Stimulated activated naive B cell treated with anti-CD40 and anti-IgM and Interleukin-4, amounts not matched to agents 10 μg/mL and 1 μg/mL and 100 μg/mL, for 72 hours (primary cell): ENCODE measurements around the gene PPIB.
A peak's percentile ranks its signal among the peaks of the same experiment; 100 is the strongest.

Experiments used
- ATAC-seq, 2 donors: fragments of 150-1000 bp; cut with Tn5 transposase; replicated peaks; 2 replicates each; pipeline ENCODE4 v1.10.0; 2021; ENCODE audit warnings: moderate library complexity in 1 of 2
- DNase-seq: peaks from one replicate; pipeline ENCODE4 v3.0.0; 2021
- H3K27ac Mint-ChIP-seq: one replicate; pipeline ENCODE4 v1.8.0; 2022; ENCODE audit warnings: mild to moderate bottlenecking, mixed read lengths
- H3K27me3 Mint-ChIP-seq, 2 donors: one replicate each; pipeline ENCODE4 v1.8.0; 2022; ENCODE audit warnings: mixed read lengths in 2 of 2
- H3K36me3 Mint-ChIP-seq, 2 donors: one replicate each; pipeline ENCODE4 v1.8.0; 2022; ENCODE audit warnings: mixed read lengths in 2 of 2, mild to moderate bottlenecking in 1 of 2
- H3K4me1 Mint-ChIP-seq, 2 donors: one replicate each; pipeline ENCODE4 v1.8.0; 2022; ENCODE audit warnings: mixed read lengths in 2 of 2, mild to moderate bottlenecking in 1 of 2
- H3K4me3 Mint-ChIP-seq, 2 donors: one replicate each; pipeline ENCODE4 v1.8.0; 2022; ENCODE audit warnings: mild to moderate bottlenecking in 2 of 2, mixed read lengths in 2 of 2, moderate library complexity in 1 of 2
- H3K9me3 Mint-ChIP-seq, 2 donors: one replicate each; pipeline ENCODE4 v1.8.0; 2022; ENCODE audit warnings: mixed read lengths in 2 of 2, mild to moderate bottlenecking in 1 of 2

Gene PPIB

GRCh38 chr15:64151727-64152506, 10.9 kb downstream of the PPIB start, which contains the start of gene SNX22:
Gene SNX22 (plus strand): TSS chr15:64151731. CDS start chr15:64151776, 45 bp downstream.
- peak; percentile 23 for DNase-seq
- H3K27me3 Mint-ChIP-seq = no peaks in the 10 kb centered on the region
- peaks cover 42 to 57% of the 10 kb centered on the region in 2 donors for H3K4me1 Mint-ChIP-seq
- peak; percentile 4 to 8 for ATAC-seq
- peaks cover 14 to 21% of the 10 kb centered on the region in 2 donors for H3K36me3 Mint-ChIP-seq
- no peaks in the 10 kb centered on the region for H3K9me3 Mint-ChIP-seq
- peak within 1 kb of the TSS; percentile 90 for H3K4me3 Mint-ChIP-seq
- H3K27ac Mint-ChIP-seq = peak within 1 kb of the TSS; percentile 94

DNA sequence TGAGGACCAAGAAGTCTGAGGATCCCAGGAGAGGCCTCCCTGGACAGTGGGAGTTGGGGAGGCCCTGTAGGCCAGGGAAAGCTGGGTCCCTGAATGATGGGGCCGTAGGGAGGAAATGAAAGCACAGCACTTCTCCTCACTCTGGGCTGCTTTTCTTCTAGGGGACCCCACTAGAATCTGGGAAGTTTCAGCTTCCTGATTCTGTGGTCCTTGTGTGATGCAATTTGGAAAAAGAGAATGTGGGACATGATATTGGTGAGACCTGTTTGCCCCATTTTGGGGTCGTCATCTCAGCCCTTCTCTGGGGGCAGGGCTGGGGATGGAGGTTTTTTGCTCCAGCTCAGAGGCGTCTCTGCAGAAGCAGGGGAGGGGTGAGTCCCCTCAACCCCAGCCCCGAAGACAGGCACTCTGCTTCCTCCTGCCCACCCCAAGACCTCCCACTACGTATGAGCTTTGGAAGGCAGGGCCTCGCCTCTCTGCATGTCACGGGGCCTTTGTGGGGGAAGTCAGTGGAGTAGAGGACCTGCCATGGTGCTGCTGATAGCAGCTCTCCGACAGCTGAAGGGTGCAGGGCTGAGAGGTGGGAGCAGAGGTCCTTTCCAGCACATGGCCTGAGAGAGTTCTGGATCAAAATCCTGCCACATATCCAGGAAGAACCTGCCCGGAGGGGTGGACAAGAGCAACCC, 12.8 kb downstream of the PPIB start:
- Mint-ChIP-seq H3K4me3 (peak overlapping the region in 1 of 2 donors; percentile 0), H3K36me3 (peaks cover 7 to 18% of the 10 kb centered on the region in 2 donors), H3K4me1 (peaks cover 34 to 54% of the 10 kb centered on the region in 2 donors), H3K27me3 (no peaks in the 10 kb centered on the region), H3K9me3 (no peaks in the 10 kb centered on the region), H3K27ac (peak overlapping the region; percentile 6)
- DNase-seq (no peak), ATAC-seq (no peak)

- Mint-ChIP-seq H3K27me3 (no peaks in the 10 kb centered on the region), H3K4me3 (peak overlapping the region in 1 of 2 donors; percentile 0), H3K4me1 (peaks cover 39 to 58% of the 10 kb centered on the region in 2 donors), H3K36me3 (peaks cover 13 to 21% of the 10 kb centered on the region in 2 donors), H3K27ac (peak overlapping the region; percentile 6), H3K9me3 (no peaks in the 10 kb centered on the region)
- DNase-seq (no peak), ATAC-seq (no peak)
These were observed 13.4 kb downstream of the PPIB start for GRCh38 chr15:64149424-64149823.

GRCh38 chr15:64148581-64148980, 14.2 kb downstream of the PPIB start:
- H3K9me3 Mint-ChIP-seq = no peaks in the 10 kb centered on the region
- H3K27ac Mint-ChIP-seq = no peak overlapping the region
- no peak overlapping the region for H3K4me3 Mint-ChIP-seq
- no peaks in the 10 kb centered on the region for H3K27me3 Mint-ChIP-seq
- ATAC-seq (no peak), DNase-seq (no peak)
- peaks cover 35 to 55% of the 10 kb centered on the region in 2 donors for H3K4me1 Mint-ChIP-seq
- peaks cover 14 to 20% of the 10 kb centered on the region in 2 donors for H3K36me3 Mint-ChIP-seq

GRCh38 chr15:64148168-64148567, 14.7 kb downstream of the PPIB start:
- ATAC-seq = no peak
- H3K9me3 Mint-ChIP-seq = no peaks in the 10 kb centered on the region
- H3K4me3 Mint-ChIP-seq = no peak overlapping the region
- no peaks in the 10 kb centered on the region for H3K27me3 Mint-ChIP-seq
- no peak for DNase-seq
- peaks cover 34 to 55% of the 10 kb centered on the region in 2 donors for H3K4me1 Mint-ChIP-seq
- H3K27ac Mint-ChIP-seq = peak overlapping the region; percentile 25
- H3K36me3 Mint-ChIP-seq = peaks cover 16 to 21% of the 10 kb centered on the region in 2 donors

DNA sequence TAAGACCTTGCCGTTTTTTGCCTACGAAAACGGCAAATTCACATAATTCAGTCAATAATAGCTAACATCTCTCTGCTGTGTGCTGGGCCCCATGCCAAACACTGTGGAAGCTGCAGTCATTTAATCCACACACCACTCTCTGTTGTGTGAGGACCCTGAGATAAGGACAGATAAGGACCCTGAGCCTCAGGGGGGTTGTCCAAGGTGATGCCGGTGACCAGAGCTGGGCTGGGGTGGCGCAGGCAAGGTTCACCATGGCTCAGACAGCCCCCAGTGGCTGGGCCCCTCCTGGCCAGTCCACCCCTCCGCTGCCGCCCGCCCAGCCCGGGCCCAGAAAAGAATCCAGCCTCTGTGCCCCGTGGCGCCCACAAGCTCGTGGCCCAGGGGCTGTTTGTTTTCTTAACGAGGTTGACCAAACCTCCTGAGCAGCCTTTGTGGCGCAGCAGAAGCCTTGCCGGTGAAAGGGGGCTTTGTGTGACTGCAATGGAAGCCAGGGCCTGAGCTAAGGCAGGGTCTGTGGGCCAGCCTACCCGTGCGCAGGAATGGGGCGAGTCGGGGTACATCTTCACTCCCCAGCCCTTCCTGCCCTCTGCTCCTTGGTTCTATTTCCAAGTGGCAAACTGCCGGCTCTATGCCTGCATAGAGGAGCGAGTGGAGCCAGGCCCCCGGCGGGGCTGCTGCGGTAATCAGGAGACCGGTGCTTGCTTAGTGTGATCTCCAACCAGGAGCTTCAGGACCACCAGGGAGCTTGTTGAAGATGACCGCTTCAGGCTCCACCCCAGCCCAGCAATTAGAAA, 15.7 kb downstream of the PPIB start:
- no peaks in the 10 kb centered on the region for H3K27me3 Mint-ChIP-seq
- H3K4me1 Mint-ChIP-seq = peaks cover 31 to 48% of the 10 kb centered on the region in 2 donors
- no peaks in the 10 kb centered on the region for H3K9me3 Mint-ChIP-seq
- DNase-seq (no peak), ATAC-seq (no peak)
- peak overlapping the region; percentile 51 for H3K27ac Mint-ChIP-seq
- peaks cover 19 to 28% of the 10 kb centered on the region in 2 donors for H3K36me3 Mint-ChIP-seq
- no peak overlapping the region for H3K4me3 Mint-ChIP-seq

DNA sequence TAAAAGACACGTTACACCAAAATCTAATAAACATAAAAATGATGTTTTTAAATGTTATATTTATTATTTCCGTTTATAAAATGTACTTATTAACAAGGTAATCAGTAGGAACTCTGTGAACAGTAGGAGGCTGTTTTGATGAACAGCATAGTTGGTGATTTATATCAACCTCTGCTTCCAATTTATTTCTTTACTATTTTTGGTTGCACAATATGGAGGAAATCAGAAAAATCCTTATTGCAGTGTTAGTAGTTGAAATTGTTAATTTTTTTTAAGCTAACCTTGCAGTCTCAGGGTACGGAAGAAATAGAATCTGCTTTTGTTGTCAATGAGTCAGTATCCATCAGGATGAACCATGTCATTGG, 16.3 kb downstream of the PPIB start:
- Mint-ChIP-seq H3K36me3 (peaks cover 23 to 33% of the 10 kb centered on the region in 2 donors), H3K4me1 (peaks cover 35 to 54% of the 10 kb centered on the region in 2 donors), H3K27me3 (no peaks in the 10 kb centered on the region), H3K4me3 (no peak overlapping the region), H3K9me3 (no peaks in the 10 kb centered on the region), H3K27ac (no peak overlapping the region)
- no peak for ATAC-seq
- DNase-seq = no peak

DNA sequence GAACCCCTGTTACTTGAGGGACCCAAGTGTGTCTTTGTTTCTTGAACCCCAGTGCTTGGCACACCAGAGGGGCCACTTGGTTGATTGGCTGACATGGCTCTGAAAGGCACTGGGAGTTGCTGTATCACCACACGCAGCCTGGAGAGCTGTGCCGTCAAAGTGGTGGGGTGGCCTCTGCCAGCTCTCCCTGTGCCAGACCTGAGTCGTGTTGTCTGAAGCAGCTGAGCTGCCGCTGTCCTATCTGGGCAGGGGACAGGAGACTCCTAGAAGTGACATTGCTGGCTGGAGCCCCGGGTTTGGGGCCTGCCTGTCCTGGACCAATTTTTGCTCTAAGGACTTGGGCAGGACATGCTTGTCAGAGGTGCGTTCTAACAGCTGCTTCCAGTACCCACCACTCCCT, 16.8 kb downstream of the PPIB start:
- Mint-ChIP-seq H3K4me3 (no peak overlapping the region), H3K9me3 (no peaks in the 10 kb centered on the region), H3K36me3 (peaks cover 28 to 37% of the 10 kb centered on the region in 2 donors), H3K27me3 (no peaks in the 10 kb centered on the region), H3K27ac (peak overlapping the region; percentile 87), H3K4me1 (peaks cover 38 to 57% of the 10 kb centered on the region in 2 donors)
- DNase-seq = no peak
- no peak for ATAC-seq

DNA sequence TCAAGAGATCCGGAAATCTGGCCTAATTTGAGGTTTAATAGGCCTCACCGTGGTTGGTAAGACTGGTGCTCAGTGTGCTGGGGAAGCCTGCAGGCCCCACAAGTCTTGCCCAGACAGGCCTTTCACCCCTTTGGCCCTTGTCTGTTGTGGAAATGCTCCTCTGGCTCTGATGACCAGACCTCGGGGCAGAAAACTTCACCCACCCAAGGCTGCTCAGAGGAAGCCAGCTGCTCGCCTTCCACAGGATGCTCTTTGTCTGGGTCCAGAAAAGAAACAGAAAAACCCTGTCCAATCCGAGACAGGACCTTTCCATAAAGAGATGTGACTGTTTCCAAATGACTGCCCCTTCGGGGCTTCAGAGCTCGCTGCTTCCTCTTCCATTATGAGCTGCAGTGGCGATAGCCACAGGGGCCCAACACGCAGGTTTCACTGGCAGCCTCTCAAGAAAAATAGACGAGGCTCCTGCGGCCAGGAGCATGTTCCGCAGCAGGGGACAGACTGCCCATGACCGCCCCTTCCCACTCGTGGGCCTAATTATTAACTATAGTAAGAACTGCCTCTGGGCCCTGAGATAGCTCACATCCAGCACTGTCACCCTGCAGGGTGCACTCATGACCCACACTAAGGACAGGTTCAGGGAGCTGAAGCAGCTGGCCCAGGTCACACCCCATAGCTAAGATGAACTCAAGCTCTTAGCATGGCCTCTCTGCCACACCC, 18.1 kb downstream of the PPIB start:
- peaks cover 30 to 38% of the 10 kb centered on the region in 2 donors for H3K36me3 Mint-ChIP-seq
- peak; percentile 89 to 92 for ATAC-seq
- H3K27ac Mint-ChIP-seq = peak overlapping the region; percentile 95
- peak overlapping the region in 1 of 2 donors; percentile 7 for H3K4me3 Mint-ChIP-seq
- H3K4me1 Mint-ChIP-seq = peaks cover 27 to 44% of the 10 kb centered on the region in 2 donors
- H3K9me3 Mint-ChIP-seq = no peaks in the 10 kb centered on the region
- DNase-seq = peak; percentile 61
- no peaks in the 10 kb centered on the region for H3K27me3 Mint-ChIP-seq

GRCh38 chr15:64144192-64144564, 18.6 kb downstream of the PPIB start:
- Mint-ChIP-seq H3K4me1 (peaks cover 22 to 39% of the 10 kb centered on the region in 2 donors), H3K9me3 (no peaks in the 10 kb centered on the region), H3K36me3 (peaks cover 30 to 38% of the 10 kb centered on the region in 2 donors), H3K4me3 (peak overlapping the region in 1 of 2 donors; percentile 7), H3K27ac (peak overlapping the region; percentile 95), H3K27me3 (no peaks in the 10 kb centered on the region)
- no peak for DNase-seq
- ATAC-seq = peak in 1 of 2 donors; percentile 20

GRCh38 chr15:64143276-64143675, 19.5 kb downstream of the PPIB start:
- no peak for DNase-seq
- no peak for ATAC-seq
- Mint-ChIP-seq H3K27ac (peak overlapping the region; percentile 56), H3K4me3 (no peak overlapping the region), H3K36me3 (peaks cover 34 to 41% of the 10 kb centered on the region in 2 donors), H3K9me3 (no peaks in the 10 kb centered on the region), H3K4me1 (peaks cover 22 to 41% of the 10 kb centered on the region in 2 donors), H3K27me3 (no peaks in the 10 kb centered on the region)

DNA sequence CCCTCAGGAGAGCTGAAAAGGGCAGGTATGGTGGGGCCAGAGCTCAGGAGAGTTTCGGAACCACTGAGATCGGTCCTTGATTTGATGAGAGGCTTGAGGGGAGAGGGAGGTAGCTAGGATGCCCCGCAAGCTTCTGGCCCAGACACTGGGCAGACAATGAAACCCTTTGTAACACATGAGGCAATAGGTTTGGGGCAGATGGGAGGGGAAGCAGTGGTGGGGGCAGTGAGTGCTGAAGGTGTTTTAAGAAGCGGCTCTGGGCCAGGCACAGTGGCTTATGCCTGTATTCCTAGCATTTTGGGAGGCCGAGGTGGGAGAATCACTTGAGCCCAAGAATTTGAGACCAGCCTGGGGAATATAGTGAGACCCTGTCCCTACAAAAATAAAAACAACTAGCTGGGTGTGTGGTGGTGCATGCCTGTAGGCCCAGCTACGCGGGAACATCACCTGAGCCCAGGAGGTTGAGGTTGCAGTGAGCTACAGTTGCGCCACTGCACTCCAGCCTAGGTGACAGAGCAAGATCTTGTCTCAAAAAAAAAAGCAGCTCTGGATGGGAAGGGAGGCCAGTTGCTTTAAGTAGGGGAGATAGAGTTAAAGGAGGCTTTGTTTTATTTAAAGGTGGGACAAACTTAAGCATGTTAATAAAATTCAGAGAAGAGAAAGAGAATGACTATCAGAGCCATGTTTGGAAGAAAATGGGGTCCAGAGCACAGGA, 20.9 kb downstream of the PPIB start:
- ATAC-seq = no peak
- Mint-ChIP-seq H3K4me3 (no peak overlapping the region), H3K4me1 (peaks cover 24 to 47% of the 10 kb centered on the region in 2 donors), H3K36me3 (peaks cover 36 to 47% of the 10 kb centered on the region in 2 donors), H3K27ac (peak overlapping the region; percentile 68), H3K9me3 (no peaks in the 10 kb centered on the region), H3K27me3 (no peaks in the 10 kb centered on the region)
- DNase-seq = no peak

- Mint-ChIP-seq H3K27ac (peak overlapping the region; percentile 79), H3K36me3 (peaks cover 30 to 50% of the 10 kb centered on the region in 2 donors), H3K4me1 (peaks cover 17 to 36% of the 10 kb centered on the region in 2 donors)
These were observed 24.4 kb downstream of the PPIB start for GRCh38 chr15:64138331-64138941.

More at GRCh38 chr15:64138331-64138941, 24.4 kb downstream of the PPIB start:
- DNase-seq (no peak), ATAC-seq (no peak)
- no peaks in the 10 kb centered on the region for H3K27me3 Mint-ChIP-seq
- no peak overlapping the region for H3K4me3 Mint-ChIP-seq
- no peaks in the 10 kb centered on the region for H3K9me3 Mint-ChIP-seq
